ENCODE data around the gene PRKN.

- TF ChIP-seq CTCF (IDR thresholded peaks at IDR 0.05) = no peak
- TF ChIP-seq POLR2A (IDR thresholded peaks at IDR 0.05) = no peak
Measured at GRCh38 chr6:162463576-162463975, 264.0 kb downstream of the PRKN start.
